PC-3 (cell line): ENCODE measurements around the gene TXNDC16. TPM values are rescaled to one million over a fixed set of nuclear protein-coding genes. Genes with fewer than 3 reads are reported as not detected.
"Not testable (repeated sequence)": the region's sequence is repeated elsewhere in the genome, so short reads cannot be mapped to it uniquely, and the experiment has no call there.

ENCODE experiments used
- ATAC-seq: fragments of 200-7000 bp; cut with Tn5 transposase; 2 replicates; pipeline ENCODE4 v1.9.1; 2020; ENCODE audit warnings: mild to moderate bottlenecking, moderate library complexity
- BruUV-seq: library from RNA; stranded (reverse); fragments of 400-500 nt; replicated peaks from 2 replicates; lab custom pipeline; 2021; lab: Mats Ljungman, UMichigan
- CTCF ChIA-PET: fragments of 300-600 bp; sonication (Branson Sonifier 250); formaldehyde crosslinking; loops from one replicate; lab custom pipeline; 2022; ENCODE audit warnings: antibody characterized with exemption; lab: Charles Lee
- POLR2A ChIA-PET: fragments of 300-600 bp; sonication (Branson Sonifier 250); formaldehyde crosslinking; loops from one replicate; lab custom pipeline; 2022; ENCODE audit warnings: antibody characterized with exemption; ENCODE audit not compliant: unreplicated experiment; lab: Charles Lee
- DNase-seq: peaks from one replicate; pipeline ENCODE4 v3.0.0-alpha.2; 2015
- H2AFZ ChIP-seq: fragments of 300-600 bp; sonication (generic); 2 replicates; pipeline ENCODE4 v1.6.0; 2016; ENCODE audit warnings: antibody characterized with exemption, low read length
- H3F3A ChIP-seq: fragments of 300-600 bp; sonication (generic); one replicate; pipeline ENCODE4 v1.6.0; 2017; ENCODE audit warnings: antibody characterized with exemption, low read length, control low read depth, mild to moderate bottlenecking; ENCODE audit not compliant: unreplicated experiment
- H3K27ac ChIP-seq: fragments of 300-600 bp; sonication (generic); 2 replicates; pipeline ENCODE4 v1.5.1; 2016; ENCODE audit warnings: mild to moderate bottlenecking, low read length
- H3K27me3 ChIP-seq: fragments of 300-600 bp; sonication (generic); 2 replicates; pipeline ENCODE4 v1.6.1; 2016; ENCODE audit warnings: low read length, mixed read lengths
- H3K36me3 ChIP-seq: fragments of 300-600 bp; sonication (generic); 2 replicates; pipeline ENCODE4 v1.6.1; 2016; ENCODE audit warnings: low read depth, mixed run types, low read length, mixed read lengths
- H3K4me1 ChIP-seq: fragments of 300-600 bp; sonication (generic); 2 replicates; pipeline ENCODE4 v1.5.1; 2016; ENCODE audit warnings: low read length; ENCODE audit not compliant: insufficient read depth
- H3K4me2 ChIP-seq: fragments of 300-600 bp; sonication (generic); 2 replicates; pipeline ENCODE4 v1.6.0; 2016; ENCODE audit warnings: low read length
- H3K4me3 ChIP-seq: fragments of 300-600 bp; sonication (generic); 2 replicates; pipeline ENCODE4 v1.5.1; 2016; ENCODE audit warnings: mild to moderate bottlenecking, low read length, mixed read lengths
- H3K79me2 ChIP-seq: fragments of 300-600 bp; sonication (generic); 2 replicates; pipeline ENCODE4 v1.6.1; 2017; ENCODE audit warnings: low read length, mixed read lengths
- H3K9ac ChIP-seq: fragments of 300-600 bp; sonication (generic); 2 replicates; pipeline ENCODE4 v1.6.0; 2016; ENCODE audit warnings: mild to moderate bottlenecking, low read length
- H3K9me2 ChIP-seq: fragments of 300-600 bp; sonication (generic); replicated peaks from 2 replicates; pipeline ENCODE4 v1.6.1; 2016; ENCODE audit warnings: mixed run types, low read length, mixed read lengths
- H3K9me3 ChIP-seq: fragments of 300-600 bp; sonication (generic); 2 replicates; pipeline ENCODE4 v1.6.1; 2016; ENCODE audit warnings: low read length, mixed read lengths
- H4K20me1 ChIP-seq: fragments of 300-600 bp; sonication (generic); 2 replicates; pipeline ENCODE4 v1.6.1; 2016; ENCODE audit warnings: low read length, mixed read lengths
- CTCF ChIP-seq: fragments of 300-600 bp; sonication (generic); conservative IDR thresholded peaks from 2 replicates; pipeline ENCODE4 v1.5.1; 2017; ENCODE audit warnings: antibody characterized with exemption, low read depth, mild to moderate bottlenecking, low read length
- EZH2 ChIP-seq: fragments of 300-600 bp; sonication (generic); IDR thresholded peaks from one replicate; pipeline ENCODE4 v1.6.1; 2017; ENCODE audit warnings: antibody characterized with exemption, mild to moderate bottlenecking, low read length; ENCODE audit not compliant: unreplicated experiment
- EZH2phosphoT487 ChIP-seq: fragments of 300-600 bp; sonication (generic); IDR thresholded peaks from 2 replicates; pipeline ENCODE4 v1.6.1; 2018; ENCODE audit warnings: mild to moderate bottlenecking, antibody characterized with exemption, low read length, borderline replicate concordance
- intact Hi-C: fragments of 100-400 bp; cut with micrococcal nuclease; formaldehyde crosslinking; loops from 2 replicates; pipeline ENCODE4 v1.9.0; 2023
- total RNA-seq: library from RNA; depleted of rRNA; stranded (reverse); fragments of >200 nt; gene quantifications from 2 replicates; pipeline ENCODE4 v1.2.3, GENCODE V29; 2014

The TXNDC16 gene
- total RNA-seq, 1 experiment from 2014 or later, result 4.0 TPM

GRCh38 chr14:52583544-52583943 lies 31.2 kb upstream of the TXNDC16 start:
- CTCF ChIA-PET, result no interaction called here
- no peaks in the 10 kb centered on the region for H3K79me2 ChIP-seq
- no peak overlapping the region for H3K27ac ChIP-seq
- TF ChIP-seq EZH2phosphoT487 (no peak), CTCF (no peak), EZH2 (no peak)
- no TSS peak for BruUV-seq
- no peaks in the 10 kb centered on the region for H3K9me3 ChIP-seq
- H3K9me2 ChIP-seq, result no peaks in the 10 kb centered on the region
- H3K4me2 ChIP-seq, result no peak overlapping the region; the same call in 1 of the 2 replicates
- no peaks in the 10 kb centered on the region for H4K20me1 ChIP-seq
- H3K27me3 ChIP-seq, result no peaks in the 10 kb centered on the region
- POLR2A ChIA-PET, result interaction anchor here (0.5 kb wide), 1 partner anchor 184 kb away, joined by 3 read pairs; no protein-coding TSS in a partner anchor
- no peaks in the 10 kb centered on the region for H3F3A ChIP-seq
- ATAC-seq (peak; percentile 62), DNase-seq (peak; percentile 48)
- peak overlapping the region; percentile 13; the same call in 1 of the 2 replicates for H2AFZ ChIP-seq
- H3K4me1 ChIP-seq, result peaks cover 9% of the 10 kb centered on the region
- intact Hi-C loops, result no loop called here
- H3K9ac ChIP-seq, result no peak overlapping the region
- H3K36me3 ChIP-seq, result no peaks in the 10 kb centered on the region
- no peak overlapping the region for H3K4me3 ChIP-seq

- Histone ChIP-seq H3K79me2 (no peaks in the 10 kb centered on the region), H3K27me3 (no peaks in the 10 kb centered on the region), H3K4me1 (no peaks in the 10 kb centered on the region), H4K20me1 (no peaks in the 10 kb centered on the region), H3K36me3 (no peaks in the 10 kb centered on the region), H3K9me3 (no peaks in the 10 kb centered on the region), H3F3A (no peaks in the 10 kb centered on the region), H3K27ac (no peak overlapping the region), H3K4me3 (no peak overlapping the region), H3K9ac (no peak overlapping the region), H3K4me2 (no peak overlapping the region), H2AFZ (no peak overlapping the region), H3K9me2 (no peaks in the 10 kb centered on the region)
- TF ChIP-seq EZH2phosphoT487 (no peak), EZH2 (no peak), CTCF (no peak)
- ChIA-PET POLR2A (interaction anchor here (0.6 kb wide), 1 partner anchor 149 kb away, joined by 15 read pairs; no protein-coding TSS in a partner anchor), CTCF (interaction anchor here (0.6 kb wide), 1 partner anchor 24 kb away, joined by 3 read pairs; the partner anchor contains the start of gene TXNDC16)
- no peak for DNase-seq
- no peak for ATAC-seq
- no TSS peak for BruUV-seq
- intact Hi-C loops, result no loop called here
Measured at GRCh38 chr14:52575858-52576257, 23.6 kb upstream of the TXNDC16 start.

- H4K20me1 ChIP-seq, H3K4me2 ChIP-seq, H3K27me3 ChIP-seq, ATAC-seq, DNase-seq, H3K36me3 ChIP-seq, H3K9me3 ChIP-seq, POLR2A ChIA-PET, H3F3A ChIP-seq, H3K4me1 ChIP-seq, H3K4me3 ChIP-seq, BruUV-seq, H3K79me2 ChIP-seq, H2AFZ ChIP-seq, H3K27ac ChIP-seq, H3K9me2 ChIP-seq, intact Hi-C loops, H3K9ac ChIP-seq, CTCF ChIA-PET: not testable (repeated sequence)
Measured at GRCh38 chr14:52568454-52568853, 16.1 kb upstream of the TXNDC16 start.
